HCT116 (cell line): Measurements from ENCODE around the gene ERRFI1. TPM values are rescaled to one million over a fixed set of nuclear protein-coding genes. Genes with fewer than 3 reads are reported as not detected.

Source experiments
- ATAC-seq: fragments of 200-7000 bp; cut with Tn5 transposase; 2 replicates; pipeline ENCODE4 v1.9.1; 2020; ENCODE audit warnings: mild to moderate bottlenecking, moderate library complexity
- BruUV-seq: library from RNA; stranded (reverse); fragments of 400-500 nt; replicated peaks from 2 replicates; lab custom pipeline; 2021; lab: Mats Ljungman, UMichigan
- CTCF ChIA-PET: fragments of 300-600 bp; sonication (Branson Sonifier 250); formaldehyde crosslinking; loops from one replicate; lab custom pipeline; 2021; ENCODE audit warnings: antibody characterized with exemption; lab: Charles Lee
- POLR2A ChIA-PET: fragments of 300-600, 350-600 bp; sonication (Branson Sonifier 250); formaldehyde crosslinking; loops from one replicate; lab custom pipeline; 2021; ENCODE audit warnings: antibody characterized with exemption; lab: Charles Lee
- RAD21 ChIA-PET, 2 experiments: fragments of 300-600 bp; sonication (Branson Sonifier 250); formaldehyde crosslinking; loops; one replicate each; lab custom pipeline; 2023; ENCODE audit warnings: low total read pairs in 2 of 2; ENCODE audit not compliant: uncharacterized antibody in 2 of 2, unreplicated experiment in 2 of 2, low non-redundant PET in 1 of 2; lab: Charles Lee
- DNase-seq: peaks from one replicate; pipeline ENCODE4 v3.0.0-alpha.2; 2010; ENCODE audit warnings: low read depth, low spot score
- H2AFZ ChIP-seq: fragments of 200-600 bp; shearing (Covaris generic), sonication (generic); 2 replicates; pipeline ENCODE4 v1.6.1; 2017; ENCODE audit warnings: low read depth, mixed run types, mixed read lengths, antibody characterized with exemption, low read length; ENCODE audit not compliant: poor library complexity, severe bottlenecking
- H3K27ac ChIP-seq: 2 replicates; pipeline ENCODE4 v1.5.1; 2012; ENCODE audit warnings: low read depth, low read length
- H3K27me3 ChIP-seq: fragments of 200-600 bp; sonication (generic); 2 replicates; pipeline ENCODE4 v1.6.1; 2016; ENCODE audit warnings: mixed run types, low read length, mixed read lengths; ENCODE audit not compliant: insufficient read depth
- H3K36me3 ChIP-seq, 2 experiments: fragments of 200-500 bp in 1 of 2; fragments of 200-600 bp in 1 of 2; sonication (Bioruptor generic) in 1 of 2; sonication (generic) in 1 of 2; 2 replicates each; pipeline versions ENCODE4 v1.5.1 to v1.6.1; 2014 to 2016; ENCODE audit warnings: low read length in 2 of 2, inconsistent platforms in 1 of 2, mixed read lengths in 1 of 2, mixed run types in 1 of 2; ENCODE audit not compliant: insufficient read depth in 2 of 2, control insufficient read depth in 1 of 2
- H3K4me1 ChIP-seq, 2 experiments: fragments of 200-600 bp in 1 of 2; sonication (generic) in 1 of 2; 2 replicates each; pipeline versions ENCODE4 v1.5.1 to v1.6.1; 2012 to 2017; ENCODE audit warnings: low read length in 2 of 2, inconsistent platforms in 1 of 2, mild to moderate bottlenecking in 1 of 2, mixed read lengths in 1 of 2, mixed run types in 1 of 2, moderate library complexity in 1 of 2; ENCODE audit not compliant: insufficient read depth in 2 of 2, control insufficient read depth in 1 of 2
- H3K4me2 ChIP-seq: fragments of 200-600 bp; sonication (generic); 2 replicates; pipeline ENCODE4 v1.6.1; 2017; ENCODE audit warnings: mixed run types, low read length, mixed read lengths
- H3K4me3 ChIP-seq, 2 experiments: fragments of 200-600 bp in 1 of 2; sonication (generic) in 1 of 2; replicated peaks in 1 of 2; 2 replicates each; pipeline ENCODE4 v1.5.1; 2011 to 2016; ENCODE audit warnings: low read length in 2 of 2, control low read depth in 1 of 2, low read depth in 1 of 2, mild to moderate bottlenecking in 1 of 2, mixed read lengths in 1 of 2, mixed run types in 1 of 2
- H3K79me2 ChIP-seq: fragments of 200-600 bp; sonication (generic); 2 replicates; pipeline ENCODE4 v1.6.1; 2017; ENCODE audit warnings: mild to moderate bottlenecking, mixed run types, low read length, moderate library complexity, mixed read lengths; ENCODE audit not compliant: insufficient read depth
- H3K9ac ChIP-seq: fragments of 200-600 bp; sonication (generic); 2 replicates; pipeline ENCODE4 v1.6.1; 2016; ENCODE audit warnings: low read length, mixed read lengths
- H3K9me2 ChIP-seq: fragments of 200-600 bp; sonication (generic), shearing (Covaris generic); 2 replicates; pipeline ENCODE4 v1.6.1; 2017; ENCODE audit warnings: mixed run types, mild to moderate bottlenecking, moderate library complexity; ENCODE audit not compliant: insufficient read depth
- H3K9me3 ChIP-seq, 2 experiments: fragments of 200-500 bp in 1 of 2; fragments of 200-600 bp in 1 of 2; sonication (Bioruptor generic) in 1 of 2; sonication (generic) in 1 of 2; 2 replicates each; pipeline ENCODE4 v1.6.1; 2014 to 2017; ENCODE audit warnings: low read length in 2 of 2, mixed read lengths in 2 of 2, inconsistent platforms in 1 of 2, low read depth in 1 of 2, mild to moderate bottlenecking in 1 of 2, mixed run types in 1 of 2, moderate library complexity in 1 of 2; ENCODE audit not compliant: control insufficient read depth in 1 of 2, insufficient read depth in 1 of 2
- H4K20me1 ChIP-seq: fragments of 200-600 bp; sonication (generic), shearing (Covaris generic); 2 replicates; pipeline ENCODE4 v1.6.1; 2017; ENCODE audit warnings: mixed run types, mild to moderate bottlenecking, moderate library complexity; ENCODE audit not compliant: insufficient read depth
- ATF3 ChIP-seq: IDR thresholded peaks from 2 replicates; pipeline ENCODE4 v1.6.1; 2012
- FOSL1 ChIP-seq: IDR thresholded peaks from 2 replicates; pipeline ENCODE4 v1.6.1; 2012; ENCODE audit warnings: low read depth
- JUND ChIP-seq: IDR thresholded peaks from 2 replicates; pipeline ENCODE4 v1.6.1; 2012
- POLR2AphosphoS5 ChIP-seq: IDR thresholded peaks from 2 replicates; pipeline ENCODE4 v1.6.1; 2011; ENCODE audit warnings: mild to moderate bottlenecking, low read depth, low read length, moderate library complexity
- TCF7L2 ChIP-seq: IDR thresholded peaks from 2 replicates; pipeline ENCODE4 v1.7.0; 2011; ENCODE audit warnings: borderline replicate concordance, inconsistent platforms; ENCODE audit not compliant: insufficient read depth, insufficient read length; ENCODE audit errors: extremely low read depth
- ZNF274 ChIP-seq: fragments of 200-500 bp; sonication (Bioruptor generic); IDR thresholded peaks from 2 replicates; pipeline ENCODE4 v1.6.1; 2014; ENCODE audit warnings: mild to moderate bottlenecking, low read depth, low read length, inconsistent platforms
- intact Hi-C: fragments of 100-400 bp; cut with micrococcal nuclease; formaldehyde crosslinking; loops from 2 replicates; pipeline ENCODE4 v1.10.0; 2022
- total RNA-seq: library from RNA; stranded (reverse); gene quantifications from one replicate; pipeline ENCODE4 v1.2.1, GENCODE V29; 2021; ENCODE audit not compliant: unreplicated experiment
- TF ChIP-seq, protein P1 (sequence below): IDR thresholded peaks from 2 replicates; pipeline ENCODE4 v1.6.1; 2011; ENCODE audit warnings: mild to moderate bottlenecking, low read length, moderate library complexity; ENCODE audit not compliant: insufficient replicate concordance; ENCODE audit errors: extremely low read depth

ERRFI1 gene
- total RNA-seq, 1 experiment from 2014 or later = 777 TPM

DNA sequence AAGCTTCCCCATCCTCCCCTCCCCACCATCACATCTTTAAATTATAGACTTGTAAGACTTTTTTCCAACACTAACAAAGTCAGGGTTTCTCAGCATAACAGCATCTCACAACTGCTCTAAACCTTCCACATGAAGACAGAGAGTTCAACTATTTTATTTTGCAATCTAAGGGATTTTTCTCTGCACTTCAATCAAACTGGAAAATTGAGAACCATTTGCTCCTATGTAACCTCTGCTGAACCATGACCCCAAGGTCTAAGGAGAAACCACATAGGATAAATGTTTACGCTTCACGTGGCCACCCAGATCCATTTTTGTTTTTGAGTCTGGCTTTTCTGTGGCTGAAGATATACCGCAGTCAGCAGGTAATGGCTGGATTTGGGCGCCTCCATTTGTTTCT is 13.2 kb downstream of the ERRFI1 start:
- peak overlapping the region; percentile 5; the same call in 1 of the 2 replicates for H3K4me2 ChIP-seq
- TF ChIP-seq POLR2AphosphoS5 = peak; percentile 80
- no peak for TF ChIP-seq ATF3
- TF ChIP-seq TCF7L2 = no peak
- TF ChIP-seq FOSL1 = no peak
- TF ChIP-seq, protein P1, sequence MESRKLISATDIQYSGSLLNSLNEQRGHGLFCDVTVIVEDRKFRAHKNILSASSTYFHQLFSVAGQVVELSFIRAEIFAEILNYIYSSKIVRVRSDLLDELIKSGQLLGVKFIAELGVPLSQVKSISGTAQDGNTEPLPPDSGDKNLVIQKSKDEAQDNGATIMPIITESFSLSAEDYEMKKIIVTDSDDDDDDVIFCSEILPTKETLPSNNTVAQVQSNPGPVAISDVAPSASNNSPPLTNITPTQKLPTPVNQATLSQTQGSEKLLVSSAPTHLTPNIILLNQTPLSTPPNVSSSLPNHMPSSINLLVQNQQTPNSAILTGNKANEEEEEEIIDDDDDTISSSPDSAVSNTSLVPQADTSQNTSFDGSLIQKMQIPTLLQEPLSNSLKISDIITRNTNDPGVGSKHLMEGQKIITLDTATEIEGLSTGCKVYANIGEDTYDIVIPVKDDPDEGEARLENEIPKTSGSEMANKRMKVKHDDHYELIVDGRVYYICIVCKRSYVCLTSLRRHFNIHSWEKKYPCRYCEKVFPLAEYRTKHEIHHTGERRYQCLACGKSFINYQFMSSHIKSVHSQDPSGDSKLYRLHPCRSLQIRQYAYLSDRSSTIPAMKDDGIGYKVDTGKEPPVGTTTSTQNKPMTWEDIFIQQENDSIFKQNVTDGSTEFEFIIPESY = no peak
- TF ChIP-seq ZNF274 = no peak
- no peak for TF ChIP-seq JUND
- TF ChIP-seq, all 23 proteins: peak for 1
- BruUV-seq = no TSS peak
- Histone ChIP-seq H3K4me1 (peaks cover 59 to 92% of the 10 kb centered on the region in 2 experiments), H3K79me2 (peaks cover 85% of the 10 kb centered on the region), H3K4me3 (no peak overlapping the region), H3K9me3 (no peaks in the 10 kb centered on the region), H4K20me1 (peaks cover 75% of the 10 kb centered on the region), H3K9me2 (no peaks in the 10 kb centered on the region), H3K36me3 (peaks cover 52 to 68% of the 10 kb centered on the region in 2 experiments), H3K27ac (peak overlapping the region; percentile 8; the same call in 1 of the 2 replicates), H3K9ac (peak overlapping the region; percentile 24; the same call in 1 of the 2 replicates), H3K27me3 (no peaks in the 10 kb centered on the region), H2AFZ (no peak overlapping the region)
- POLR2A ChIA-PET = no interaction called here
- DNase-seq (no peak), ATAC-seq (no peak)
- RAD21 ChIA-PET = no interaction called here
- intact Hi-C loops = no loop called here
- CTCF ChIA-PET = interaction anchor here (2.1 kb wide), 1 partner anchor 301 kb away, joined by 6 read pairs; no protein-coding TSS in a partner anchor
